HEK293 (cell line): ENCODE results near the gene METTL16.

Experiments used
- AEBP2 ChIP-seq: fragments of 450-650 bp; formaldehyde crosslinking; IDR thresholded peaks from 2 replicates; pipeline ENCODE4 v1.5.1; 2016; ENCODE audit warnings: missing biosample characterization, missing genetic modification characterization, borderline replicate concordance
- GFI1B ChIP-seq: fragments of 450-650 bp; formaldehyde crosslinking; IDR thresholded peaks from 2 replicates; pipeline ENCODE4 v1.5.1; 2016; ENCODE audit warnings: missing biosample characterization, missing genetic modification characterization
- GLI4 ChIP-seq: fragments of 450-650 bp; formaldehyde crosslinking; IDR thresholded peaks from 2 replicates; pipeline ENCODE4 v1.5.1; 2016; ENCODE audit warnings: missing biosample characterization, missing genetic modification characterization
- GLIS2 ChIP-seq: fragments of 450-650 bp; formaldehyde crosslinking; IDR thresholded peaks from 2 replicates; pipeline ENCODE4 v1.5.1; 2016; ENCODE audit warnings: missing biosample characterization, missing genetic modification characterization
- HIC1 ChIP-seq: fragments of 450-650 bp; formaldehyde crosslinking; IDR thresholded peaks from 2 replicates; pipeline ENCODE4 v1.5.1; 2016; ENCODE audit warnings: missing biosample characterization, missing genetic modification characterization
- KLF16 ChIP-seq: fragments of 450-650 bp; formaldehyde crosslinking; IDR thresholded peaks from 2 replicates; pipeline ENCODE4 v1.5.1; 2017; ENCODE audit warnings: missing biosample characterization, missing genetic modification characterization
- REPIN1 ChIP-seq: fragments of 450-650 bp; formaldehyde crosslinking; IDR thresholded peaks from 2 replicates; pipeline ENCODE4 v1.5.1; 2017; ENCODE audit warnings: missing biosample characterization, missing genetic modification characterization, low read depth
- ZNF132 ChIP-seq: fragments of 450-650 bp; formaldehyde crosslinking; IDR thresholded peaks from 2 replicates; pipeline ENCODE4 v1.5.1; 2017; ENCODE audit warnings: missing biosample characterization, missing genetic modification characterization, borderline replicate concordance
- ZNF146 ChIP-seq: fragments of 450-650 bp; formaldehyde crosslinking; IDR thresholded peaks from 2 replicates; pipeline ENCODE4 v1.5.1; 2016; ENCODE audit warnings: missing biosample characterization, missing genetic modification characterization
- ZNF335 ChIP-seq: fragments of 450-650 bp; formaldehyde crosslinking; conservative IDR thresholded peaks from 2 replicates; pipeline ENCODE4 v1.5.1; 2016; ENCODE audit warnings: missing biosample characterization, missing genetic modification characterization
- ZNF37A ChIP-seq: fragments of 450-650 bp; IDR thresholded peaks from 2 replicates; pipeline ENCODE4 v1.5.1; 2018; ENCODE audit warnings: missing biosample characterization, missing genetic modification characterization
- ZNF394 ChIP-seq: fragments of 450-650 bp; formaldehyde crosslinking; IDR thresholded peaks from 2 replicates; pipeline ENCODE4 v1.5.1; 2016; ENCODE audit warnings: missing biosample characterization, missing genetic modification characterization, mild to moderate bottlenecking, moderate library complexity, borderline replicate concordance
- ZNF449 ChIP-seq: fragments of 450-650 bp; formaldehyde crosslinking; IDR thresholded peaks from 2 replicates; pipeline ENCODE4 v1.5.1; 2017; ENCODE audit warnings: missing biosample characterization, mild to moderate bottlenecking, missing genetic modification characterization, moderate library complexity
- ZNF521 ChIP-seq: fragments of 450-650 bp; formaldehyde crosslinking; IDR thresholded peaks from 2 replicates; pipeline ENCODE4 v1.5.1; 2017; ENCODE audit warnings: missing biosample characterization, mild to moderate bottlenecking, missing genetic modification characterization
- ZNF560 ChIP-seq: fragments of 450-650 bp; formaldehyde crosslinking; IDR thresholded peaks from 2 replicates; pipeline ENCODE4 v1.5.1; 2017; ENCODE audit warnings: missing biosample characterization, missing genetic modification characterization, borderline replicate concordance
- ZNF623 ChIP-seq: fragments of 450-650 bp; formaldehyde crosslinking; IDR thresholded peaks from 2 replicates; pipeline ENCODE4 v1.5.1; 2016; ENCODE audit warnings: missing biosample characterization, missing genetic modification characterization
- ZNF670 ChIP-seq: fragments of 450-650 bp; formaldehyde crosslinking; IDR thresholded peaks from 2 replicates; pipeline ENCODE4 v1.5.1; 2016; ENCODE audit warnings: missing biosample characterization, missing genetic modification characterization, low read depth
- ZNF843 ChIP-seq: fragments of 450-650 bp; formaldehyde crosslinking; IDR thresholded peaks from 2 replicates; pipeline ENCODE4 v1.5.1; 2016; ENCODE audit warnings: missing biosample characterization, missing genetic modification characterization
- ZSCAN4 ChIP-seq: fragments of 450-650 bp; formaldehyde crosslinking; IDR thresholded peaks from 2 replicates; pipeline ENCODE4 v1.5.1; 2017; ENCODE audit warnings: missing biosample characterization, missing genetic modification characterization
- ZSCAN5A ChIP-seq: fragments of 450-650 bp; formaldehyde crosslinking; IDR thresholded peaks from 2 replicates; pipeline ENCODE4 v1.5.1; 2016; ENCODE audit warnings: missing biosample characterization, missing genetic modification characterization
- TF ChIP-seq, protein P1 (sequence below): fragments of 450-650 bp; formaldehyde crosslinking; IDR thresholded peaks from 2 replicates; pipeline ENCODE4; 2016; ENCODE audit warnings: missing biosample characterization, missing genetic modification characterization
- TF ChIP-seq, protein P2 (sequence below): fragments of 450-650 bp; formaldehyde crosslinking; IDR thresholded peaks from 2 replicates; pipeline ENCODE4 v1.5.1; 2016; ENCODE audit warnings: missing biosample characterization, missing genetic modification characterization
- TF ChIP-seq, protein P3 (sequence below): fragments of 450-650 bp; formaldehyde crosslinking; optimal IDR thresholded peaks from 2 replicates; pipeline ENCODE3; 2016; ENCODE audit warnings: missing biosample characterization, mild to moderate bottlenecking, missing genetic modification characterization
- TF ChIP-seq, protein P4 (sequence below): fragments of 450-650 bp; formaldehyde crosslinking; IDR thresholded peaks from 2 replicates; pipeline ENCODE4 v1.5.1; 2016; ENCODE audit warnings: missing biosample characterization, missing genetic modification characterization

METTL16 gene

GRCh38 chr17:2511462-2512369, at the start of gene METTL16 (continued):
- TF ChIP-seq, protein P1, sequence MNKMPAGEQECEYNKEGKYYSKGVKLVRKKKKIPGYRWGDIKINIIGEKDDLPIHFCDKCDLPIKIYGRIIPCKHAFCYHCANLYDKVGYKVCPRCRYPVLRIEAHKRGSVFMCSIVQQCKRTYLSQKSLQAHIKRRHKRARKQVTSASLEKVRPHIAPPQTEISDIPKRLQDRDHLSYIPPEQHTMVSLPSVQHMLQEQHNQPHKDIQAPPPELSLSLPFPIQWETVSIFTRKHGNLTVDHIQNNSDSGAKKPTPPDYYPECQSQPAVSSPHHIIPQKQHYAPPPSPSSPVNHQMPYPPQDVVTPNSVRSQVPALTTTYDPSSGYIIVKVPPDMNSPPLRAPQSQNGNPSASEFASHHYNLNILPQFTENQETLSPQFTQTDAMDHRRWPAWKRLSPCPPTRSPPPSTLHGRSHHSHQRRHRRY: no peak
- TF ChIP-seq ZNF521 (tag by site-specific recombination) (no peak), GLIS2 (no peak), ZNF670 (tag by site-specific recombination) (no peak), ZSCAN4 (tag by site-specific recombination) (peak; percentile 83), HIC1 (no peak), ZNF560 (tag by site-specific recombination) (no peak), REPIN1 (tag by site-specific recombination) (no peak), GFI1B (tag by site-specific recombination) (no peak), ZNF146 (tag by site-specific recombination) (no peak), ZNF132 (tag by site-specific recombination) (no peak), ZNF37A (tag by site-specific recombination) (no peak), KLF16 (tag by site-specific recombination) (peak; percentile 23; the same call in 1 of the 2 replicates), ZSCAN5A (tag by site-specific recombination) (no peak), ZNF394 (tag by site-specific recombination) (peak; percentile 16; the same call in 1 of the 2 replicates), ZNF449 (tag by site-specific recombination) (no peak; the same call in 1 of the 2 replicates), ZNF623 (tag by site-specific recombination) (no peak), ZNF843 (tag by site-specific recombination) (0 out of 2 replicates have a peak, but pooled peaks have one; percentile 13), AEBP2 (no peak), ZNF335 (tag by site-specific recombination) (peak; percentile 84), GLI4 (tag by site-specific recombination) (no peak)
- TF ChIP-seq, protein P2, sequence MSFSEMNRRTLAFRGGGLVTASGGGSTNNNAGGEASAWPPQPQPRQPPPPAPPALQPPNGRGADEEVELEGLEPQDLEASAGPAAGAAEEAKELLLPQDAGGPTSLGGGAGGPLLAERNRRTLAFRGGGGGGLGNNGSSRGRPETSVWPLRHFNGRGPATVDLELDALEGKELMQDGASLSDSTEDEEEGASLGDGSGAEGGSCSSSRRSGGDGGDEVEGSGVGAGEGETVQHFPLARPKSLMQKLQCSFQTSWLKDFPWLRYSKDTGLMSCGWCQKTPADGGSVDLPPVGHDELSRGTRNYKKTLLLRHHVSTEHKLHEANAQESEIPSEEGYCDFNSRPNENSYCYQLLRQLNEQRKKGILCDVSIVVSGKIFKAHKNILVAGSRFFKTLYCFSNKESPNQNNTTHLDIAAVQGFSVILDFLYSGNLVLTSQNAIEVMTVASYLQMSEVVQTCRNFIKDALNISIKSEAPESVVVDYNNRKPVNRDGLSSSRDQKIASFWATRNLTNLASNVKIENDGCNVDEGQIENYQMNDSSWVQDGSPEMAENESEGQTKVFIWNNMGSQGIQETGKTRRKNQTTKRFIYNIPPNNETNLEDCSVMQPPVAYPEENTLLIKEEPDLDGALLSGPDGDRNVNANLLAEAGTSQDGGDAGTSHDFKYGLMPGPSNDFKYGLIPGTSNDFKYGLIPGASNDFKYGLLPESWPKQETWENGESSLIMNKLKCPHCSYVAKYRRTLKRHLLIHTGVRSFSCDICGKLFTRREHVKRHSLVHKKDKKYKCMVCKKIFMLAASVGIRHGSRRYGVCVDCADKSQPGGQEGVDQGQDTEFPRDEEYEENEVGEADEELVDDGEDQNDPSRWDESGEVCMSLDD (tag by site-specific recombination): peak; percentile 72
- TF ChIP-seq, protein P3, sequence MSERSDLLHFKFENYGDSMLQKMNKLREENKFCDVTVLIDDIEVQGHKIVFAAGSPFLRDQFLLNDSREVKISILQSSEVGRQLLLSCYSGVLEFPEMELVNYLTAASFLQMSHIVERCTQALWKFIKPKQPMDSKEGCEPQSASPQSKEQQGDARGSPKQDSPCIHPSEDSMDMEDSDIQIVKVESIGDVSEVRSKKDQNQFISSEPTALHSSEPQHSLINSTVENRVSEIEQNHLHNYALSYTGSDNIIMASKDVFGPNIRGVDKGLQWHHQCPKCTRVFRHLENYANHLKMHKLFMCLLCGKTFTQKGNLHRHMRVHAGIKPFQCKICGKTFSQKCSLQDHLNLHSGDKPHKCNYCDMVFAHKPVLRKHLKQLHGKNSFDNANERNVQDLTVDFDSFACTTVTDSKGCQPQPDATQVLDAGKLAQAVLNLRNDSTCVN (tag by site-specific recombination): peak; percentile 17
- TF ChIP-seq, protein P4, sequence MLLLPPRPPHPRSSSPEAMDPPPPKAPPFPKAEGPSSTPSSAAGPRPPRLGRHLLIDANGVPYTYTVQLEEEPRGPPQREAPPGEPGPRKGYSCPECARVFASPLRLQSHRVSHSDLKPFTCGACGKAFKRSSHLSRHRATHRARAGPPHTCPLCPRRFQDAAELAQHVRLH (tag by site-specific recombination): peak; percentile 43; the same call in 1 of the 2 replicates
